ENCODE data around the gene UNC5A.

DNA sequence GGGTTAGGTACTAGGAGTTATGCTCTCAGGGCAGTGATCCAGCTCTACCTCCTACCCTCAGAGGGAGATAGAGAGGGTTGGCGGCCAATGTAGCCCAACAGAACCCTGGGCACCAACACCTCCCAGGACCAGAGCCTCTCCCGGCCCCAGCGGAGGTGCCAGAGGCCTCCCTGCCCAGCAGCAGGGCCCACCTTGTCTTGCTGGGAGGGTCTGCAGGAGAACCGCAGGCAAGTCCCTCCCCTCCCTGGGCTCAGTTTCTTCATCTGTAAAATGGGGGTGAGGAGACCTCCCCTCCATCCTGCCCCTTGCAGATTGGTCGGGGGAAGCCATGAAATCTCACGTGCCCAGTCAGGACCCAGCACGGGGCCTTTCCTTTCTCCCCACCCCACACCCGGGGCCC is 54.4 kb downstream of the UNC5A start:
- TF ChIP-seq POLR2AphosphoS5 (IDR thresholded peaks at IDR 0.05; ENCODE audit: insufficient read depth in 1 of 2, low read depth in 1 of 2): no peak
- TF ChIP-seq, protein P1, sequence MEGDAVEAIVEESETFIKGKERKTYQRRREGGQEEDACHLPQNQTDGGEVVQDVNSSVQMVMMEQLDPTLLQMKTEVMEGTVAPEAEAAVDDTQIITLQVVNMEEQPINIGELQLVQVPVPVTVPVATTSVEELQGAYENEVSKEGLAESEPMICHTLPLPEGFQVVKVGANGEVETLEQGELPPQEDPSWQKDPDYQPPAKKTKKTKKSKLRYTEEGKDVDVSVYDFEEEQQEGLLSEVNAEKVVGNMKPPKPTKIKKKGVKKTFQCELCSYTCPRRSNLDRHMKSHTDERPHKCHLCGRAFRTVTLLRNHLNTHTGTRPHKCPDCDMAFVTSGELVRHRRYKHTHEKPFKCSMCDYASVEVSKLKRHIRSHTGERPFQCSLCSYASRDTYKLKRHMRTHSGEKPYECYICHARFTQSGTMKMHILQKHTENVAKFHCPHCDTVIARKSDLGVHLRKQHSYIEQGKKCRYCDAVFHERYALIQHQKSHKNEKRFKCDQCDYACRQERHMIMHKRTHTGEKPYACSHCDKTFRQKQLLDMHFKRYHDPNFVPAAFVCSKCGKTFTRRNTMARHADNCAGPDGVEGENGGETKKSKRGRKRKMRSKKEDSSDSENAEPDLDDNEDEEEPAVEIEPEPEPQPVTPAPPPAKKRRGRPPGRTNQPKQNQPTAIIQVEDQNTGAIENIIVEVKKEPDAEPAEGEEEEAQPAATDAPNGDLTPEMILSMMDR (IDR thresholded peaks at IDR 0.05): no peak
